Sigmoid colon (tissue), 7 donors: Measurements from ENCODE around the gene ZNF474. TPM values are rescaled to one million over a fixed set of nuclear protein-coding genes. Genes with fewer than 3 reads are reported as not detected.

Experiments
- DNase-seq: peaks from one replicate; pipeline ENCODE4 v3.0.0-alpha.2; 2019
- H3K27ac ChIP-seq, 4 donors: fragments of 200-600 bp; sonication (generic); one replicate each; pipeline ENCODE4 v1.5.1; 2016 to 2019; ENCODE audit warnings: mild to moderate bottlenecking in 1 of 4
- H3K27me3 ChIP-seq, 3 donors: fragments of 200-600 bp; sonication (generic); one replicate each; pipeline ENCODE4 v1.5.1; 2019; ENCODE audit warnings: mild to moderate bottlenecking in 1 of 3
- H3K36me3 ChIP-seq, 4 donors: fragments of 200-600 bp; sonication (generic); one replicate each; pipeline ENCODE4 v1.5.1; 2016 to 2019
- H3K4me1 ChIP-seq, 4 donors: fragments of 200-600 bp; sonication (generic); one replicate each; pipeline ENCODE4 v1.5.1; 2017 to 2019
- H3K4me3 ChIP-seq, 4 donors: fragments of 200-600 bp; sonication (generic); one replicate each; pipeline ENCODE4 v1.5.1; 2017 to 2019; ENCODE audit warnings: mild to moderate bottlenecking in 2 of 4, moderate library complexity in 1 of 4
- H3K9me3 ChIP-seq, 4 donors: fragments of 200-600 bp in 3 of 4; sonication (generic) in 3 of 4; one replicate each; pipeline versions ENCODE4 v1.5.1 to v1.6.1; 2013 to 2019
- CTCF ChIP-seq, 4 experiments: fragments of 450-650 bp in 3 of 4; fragments of 200-600 bp in 1 of 4; IDR thresholded peaks; one replicate each; pipeline ENCODE4 v1.5.1; 2016 to 2019; ENCODE audit warnings: antibody characterized with exemption in 4 of 4, mild to moderate bottlenecking in 3 of 4, moderate library complexity in 2 of 4
- EP300 ChIP-seq, 4 donors: sonication (generic); formaldehyde crosslinking; IDR thresholded peaks; one replicate each; pipeline ENCODE4 v1.6.1; 2017; ENCODE audit warnings: antibody characterized with exemption in 4 of 4
- POLR2A ChIP-seq, 2 donors: fragments of 450-650 bp; IDR thresholded peaks; one replicate each; pipeline ENCODE4 v1.6.1; 2016; ENCODE audit warnings: antibody characterized with exemption in 2 of 2, mild to moderate bottlenecking in 2 of 2, moderate library complexity in 2 of 2
- POLR2AphosphoS5 ChIP-seq, 4 donors: sonication (generic); formaldehyde crosslinking; IDR thresholded peaks; one replicate each; pipeline ENCODE4 v1.6.1; 2017; ENCODE audit warnings: antibody characterized with exemption in 4 of 4
- WGBS, 2 donors: extraction: QIAGEN DNeasy Blood & Tissue Kit; methylation state at CpG; one replicate each; pipeline ENCODE4 v1.1.7; 2013; 5-methylcytosine and 5-hydroxymethylcytosine counted together
- intact Hi-C: fragments of 100-400 bp; cut with DNase I; formaldehyde crosslinking; loops from one replicate; pipeline ENCODE4 v1.15.1; 2023
- polyA plus RNA-seq, 3 donors: library from polyadenylated mRNA; stranded (reverse); fragments of 200-250 nt; gene quantifications; one replicate each; pipeline ENCODE4 v1.2.3, GENCODE V29; 2013
- total RNA-seq, 4 donors: library from RNA; depleted of rRNA; stranded (reverse); fragments of >200 nt; gene quantifications; one replicate each; pipeline ENCODE4 v1.1.0, GENCODE V29; 2016
- donor health status: healthy with polysubstance abuse.
- donor health status: Bipolar disorder and iron deficiency.
- donor health status: healthy.

ZNF474 gene
- total and polyA plus RNA-seq, 7 donors = 0.07 to 0.28 (median 0.27) TPM; not detected in 4

- intact Hi-C loops = no loop called here
- no peak for TF ChIP-seq POLR2AphosphoS5 (IDR thresholded peaks at IDR 0.05)
- TF ChIP-seq EP300 (IDR thresholded peaks at IDR 0.05) = no peak
- TF ChIP-seq POLR2A (IDR thresholded peaks at IDR 0.05) = no peak
- no peak for TF ChIP-seq CTCF (IDR thresholded peaks at IDR 0.05)
- no peak for DNase-seq
- Histone ChIP-seq H3K9me3 (no peaks in the 10 kb centered on the region), H3K4me3 (no peak overlapping the region), H3K4me1 (peaks cover 0 to 11% (median 2%) of the 10 kb centered on the region in 4 donors), H3K27me3 (no peaks in the 10 kb centered on the region), H3K27ac (no peak overlapping the region), H3K36me3 (no peaks in the 10 kb centered on the region)
These were observed 46.5 kb downstream of the ZNF474 start for GRCh38 chr5:122175852-122176251.

GRCh38 chr5:122177161-122177560 is 47.8 kb downstream of the ZNF474 start:
- Histone ChIP-seq H3K27me3 (no peaks in the 10 kb centered on the region), H3K9me3 (no peaks in the 10 kb centered on the region), H3K4me3 (no peak overlapping the region), H3K27ac (no peak overlapping the region), H3K36me3 (no peaks in the 10 kb centered on the region), H3K4me1 (peaks cover 0 to 22% (median 6%) of the 10 kb centered on the region in 4 donors)
- 54 to 80% methylated on average over 2 of the region's 2 CpGs for WGBS, 2 donors
- intact Hi-C loops = no loop called here
- TF ChIP-seq CTCF (IDR thresholded peaks at IDR 0.05) (no peak), EP300 (IDR thresholded peaks at IDR 0.05) (no peak), POLR2A (IDR thresholded peaks at IDR 0.05) (no peak), POLR2AphosphoS5 (IDR thresholded peaks at IDR 0.05) (no peak)
- no peak for DNase-seq

GRCh38 chr5:122179701-122180100 is 50.4 kb downstream of the ZNF474 start:
- no peak for DNase-seq
- no peaks in the 10 kb centered on the region for H3K36me3 ChIP-seq
- no peak overlapping the region for H3K27ac ChIP-seq
- no peaks in the 10 kb centered on the region for H3K9me3 ChIP-seq
- TF ChIP-seq EP300 (IDR thresholded peaks at IDR 0.05) (no peak), POLR2A (IDR thresholded peaks at IDR 0.05) (no peak), POLR2AphosphoS5 (IDR thresholded peaks at IDR 0.05) (no peak), CTCF (IDR thresholded peaks at IDR 0.05) (no peak)
- H3K4me3 ChIP-seq = no peak overlapping the region
- 68 to 83% methylated on average over 1 of the region's 1 CpG for WGBS, 2 donors
- peaks cover 0 to 42% (median 23%) of the 10 kb centered on the region in 4 donors for H3K4me1 ChIP-seq
- H3K27me3 ChIP-seq = no peaks in the 10 kb centered on the region
- intact Hi-C loops = no loop called here

GRCh38 chr5:122180146-122180712 is 50.9 kb downstream of the ZNF474 start:
- peak overlapping the region in 1 of 4 donors; percentile 81 for H3K27ac ChIP-seq

More at GRCh38 chr5:122180146-122180712, 50.9 kb downstream of the ZNF474 start:
- no peak for TF ChIP-seq POLR2A (IDR thresholded peaks at IDR 0.05)
- TF ChIP-seq POLR2AphosphoS5 (IDR thresholded peaks at IDR 0.05) = no peak
- TF ChIP-seq EP300 (IDR thresholded peaks at IDR 0.05) = no peak
- TF ChIP-seq CTCF (IDR thresholded peaks at IDR 0.05) = no peak
- Histone ChIP-seq H3K9me3 (no peaks in the 10 kb centered on the region), H3K4me3 (no peak overlapping the region), H3K4me1 (peaks cover 0 to 42% (median 23%) of the 10 kb centered on the region in 4 donors), H3K27me3 (no peaks in the 10 kb centered on the region), H3K36me3 (no peaks in the 10 kb centered on the region)
- intact Hi-C loops = no loop called here
- WGBS, 2 donors = 91 to 93% methylated on average over 6 of the region's 6 CpGs
- DNase-seq = no peak
